BE2C (cell line): ENCODE results near the gene ATP7A.

ENCODE experiments used
- DNase-seq: peaks from one replicate; pipeline ENCODE4 v3.0.0-alpha.2; 2020
- H3K27me3 ChIP-seq: fragments of 250-450 bp; sonication (Bioruptor Pico); 2 replicates; pipeline ENCODE4 v1.5.1; 2020; ENCODE audit warnings: mild to moderate bottlenecking
- H3K36me3 ChIP-seq: fragments of 250-450 bp; sonication (Bioruptor Pico); 2 replicates; pipeline ENCODE4 v1.5.1; 2020; ENCODE audit warnings: mild to moderate bottlenecking
- H3K4me1 ChIP-seq: fragments of 250-450 bp; sonication (Bioruptor Pico); 2 replicates; pipeline ENCODE4 v1.5.1; 2020
- H3K4me3 ChIP-seq: 2 replicates; pipeline ENCODE4 v1.5.1; 2011; ENCODE audit warnings: low read depth, low read length
- H3K9me3 ChIP-seq: fragments of 250-450 bp; sonication (Bioruptor Pico); 2 replicates; pipeline ENCODE4 v1.5.1; 2020
- CTCF ChIP-seq: IDR thresholded peaks from 2 replicates; pipeline ENCODE4 v1.5.1; 2012; ENCODE audit warnings: mild to moderate bottlenecking, low read depth, low read length

Gene ATP7A

GRCh38 chrX:77966361-77966760, 55.9 kb downstream of the ATP7A start:
- TF ChIP-seq CTCF, result no peak
- H3K27me3 ChIP-seq, result no peaks in the 10 kb centered on the region
- no peak overlapping the region for H3K4me3 ChIP-seq
- DNase-seq, result no peak
- no peaks in the 10 kb centered on the region for H3K4me1 ChIP-seq
- no peaks in the 10 kb centered on the region for H3K9me3 ChIP-seq
- no peaks in the 10 kb centered on the region for H3K36me3 ChIP-seq

DNA sequence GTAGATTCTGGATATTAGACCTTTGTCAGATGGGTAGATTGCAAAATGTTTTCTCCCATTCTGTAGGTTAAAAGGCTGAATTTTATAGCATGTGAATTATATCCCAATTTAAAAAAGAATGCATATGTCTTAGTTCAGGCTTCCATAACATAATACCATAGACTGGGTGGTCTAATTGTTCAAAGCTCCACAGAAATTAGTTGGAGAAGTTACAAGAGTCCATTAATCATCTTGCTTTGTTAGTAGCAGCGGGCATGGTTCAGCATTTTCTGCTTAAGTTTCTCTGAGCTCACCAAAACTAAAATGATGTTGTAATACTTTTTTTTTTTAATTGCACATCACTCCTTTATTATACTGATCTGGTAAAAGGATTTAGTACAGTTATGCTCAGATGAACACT, 57.1 kb downstream of the ATP7A start:
- Histone ChIP-seq H3K4me1 (no peaks in the 10 kb centered on the region), H3K4me3 (no peak overlapping the region), H3K36me3 (no peaks in the 10 kb centered on the region), H3K9me3 (no peaks in the 10 kb centered on the region), H3K27me3 (no peaks in the 10 kb centered on the region)
- TF ChIP-seq CTCF, result no peak
- DNase-seq, result no peak

- Histone ChIP-seq H3K4me3 (no peak within 1 kb of the TSS), H3K36me3 (no peaks in the 10 kb centered on the region), H3K9me3 (no peaks in the 10 kb centered on the region), H3K4me1 (no peaks in the 10 kb centered on the region), H3K27me3 (no peaks in the 10 kb centered on the region)
- no peak for DNase-seq
- no peak for TF ChIP-seq CTCF
Measured at GRCh38 chrX:77969538-77969937, 59.0 kb downstream of the ATP7A start, which contains the start of gene PGAM4. PGAM4 (minus strand) TSS chrX:77969638; CDS start chrX:77969638, 0 bp downstream.

DNA sequence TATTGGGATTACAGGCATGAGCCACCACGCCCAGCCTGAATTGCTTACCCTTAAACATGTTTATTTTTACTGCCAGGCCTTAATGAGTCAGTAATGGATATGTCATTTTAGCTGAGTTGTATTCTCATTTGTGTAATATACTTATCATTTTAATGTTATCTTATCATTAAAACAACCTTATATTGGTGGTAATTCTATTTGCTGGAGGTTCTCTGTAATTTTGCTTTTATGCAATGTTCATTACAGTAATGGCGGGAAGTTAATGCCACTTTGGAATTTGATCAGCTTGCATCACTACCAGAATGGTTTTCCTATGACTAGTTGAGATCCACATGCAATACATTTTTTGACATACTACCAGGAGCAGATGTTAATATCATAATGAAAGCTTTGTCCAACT, 65.3 kb downstream of the ATP7A start:
- Histone ChIP-seq H3K4me3 (no peak overlapping the region), H3K9me3 (no peaks in the 10 kb centered on the region), H3K4me1 (peaks cover 5% of the 10 kb centered on the region), H3K27me3 (no peaks in the 10 kb centered on the region), H3K36me3 (no peaks in the 10 kb centered on the region)
- no peak for TF ChIP-seq CTCF
- no peak for DNase-seq

- Histone ChIP-seq H3K9me3 (no peaks in the 10 kb centered on the region), H3K36me3 (no peaks in the 10 kb centered on the region), H3K4me3 (no peak overlapping the region), H3K27me3 (no peaks in the 10 kb centered on the region), H3K4me1 (peaks cover 5% of the 10 kb centered on the region)
- DNase-seq, result no peak
- TF ChIP-seq CTCF, result no peak
Measured at GRCh38 chrX:77977095-77977494, 66.6 kb downstream of the ATP7A start.

DNA sequence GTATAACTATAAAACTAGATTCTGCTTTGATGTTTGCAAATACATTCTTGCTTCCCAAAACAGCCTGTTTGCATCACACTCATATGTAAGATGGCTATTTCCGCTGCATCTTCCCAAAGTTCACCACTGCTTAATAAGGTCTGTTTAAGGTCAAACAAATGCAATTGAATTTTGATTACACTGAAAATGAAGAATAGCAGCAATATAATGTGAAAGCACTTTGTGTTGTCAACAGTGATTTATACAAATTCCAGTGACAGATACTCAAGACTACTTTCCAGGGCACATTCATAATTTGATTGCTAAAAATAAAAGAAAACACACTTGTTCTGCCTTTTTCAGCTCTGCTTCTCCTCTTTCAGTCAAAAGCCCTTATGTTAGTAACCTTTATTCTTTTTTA, 67.0 kb downstream of the ATP7A start:
- Histone ChIP-seq H3K36me3 (no peaks in the 10 kb centered on the region), H3K27me3 (no peaks in the 10 kb centered on the region), H3K4me1 (peaks cover 5% of the 10 kb centered on the region), H3K4me3 (no peak overlapping the region), H3K9me3 (no peaks in the 10 kb centered on the region)
- TF ChIP-seq CTCF, result no peak
- DNase-seq, result peak; percentile 11
